Activated CD4-positive, CD25-positive, alpha-beta regulatory T cell treated with anti-CD3 and anti-CD28 coated beads, Interleukin-2, amount 50 U/mL, for 24 hours (primary cell): ENCODE data around the gene ZNF736.
A peak's percentile ranks its signal among the peaks of the same experiment; 100 is the strongest.
"Not testable (repeated sequence)": the region's sequence is repeated elsewhere in the genome, so short reads cannot be mapped to it uniquely, and the experiment has no call there.

ENCODE experiments used
- ATAC-seq, 2 donors: fragments of 150-1000 bp; cut with Tn5 transposase; one replicate each; pipeline ENCODE4 v1.10.0; 2021; ENCODE audit warnings: mild to moderate bottlenecking in 1 of 2, moderate library complexity in 1 of 2

ZNF736 gene

GRCh38 chr7:64313740-64314491 lies at the start of gene ZNF736:
Gene ZNF736 (plus strand): TSS chr7:64313961. CDS start chr7:64314151, 190 bp downstream.
- ATAC-seq = peak; percentile 100

DNA sequence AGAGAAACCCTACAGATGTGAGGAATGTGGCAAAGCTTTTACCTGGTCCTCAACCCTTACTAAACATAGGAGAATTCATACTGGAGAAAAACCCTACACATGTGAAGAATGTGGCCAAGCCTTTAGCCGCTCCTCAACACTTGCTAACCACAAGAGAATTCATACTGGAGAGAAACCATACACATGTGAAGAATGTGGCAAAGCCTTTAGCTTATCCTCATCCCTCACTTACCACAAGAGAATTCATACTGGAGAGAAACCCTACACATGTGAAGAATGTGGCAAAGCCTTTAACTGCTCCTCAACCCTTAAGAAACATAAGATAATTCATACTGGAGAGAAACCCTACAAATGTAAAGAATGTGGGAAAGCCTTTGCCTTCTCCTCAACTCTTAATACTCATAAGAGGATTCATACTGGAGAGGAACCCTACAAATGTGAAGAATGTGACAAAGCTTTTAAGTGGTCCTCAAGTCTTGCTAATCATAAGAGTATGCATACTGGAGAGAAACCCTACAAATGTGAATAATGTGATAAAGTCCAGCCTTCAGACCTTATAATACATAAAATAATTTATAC lies 47.3 kb upstream of the ZNF736 start:
- no peak for ATAC-seq

DNA sequence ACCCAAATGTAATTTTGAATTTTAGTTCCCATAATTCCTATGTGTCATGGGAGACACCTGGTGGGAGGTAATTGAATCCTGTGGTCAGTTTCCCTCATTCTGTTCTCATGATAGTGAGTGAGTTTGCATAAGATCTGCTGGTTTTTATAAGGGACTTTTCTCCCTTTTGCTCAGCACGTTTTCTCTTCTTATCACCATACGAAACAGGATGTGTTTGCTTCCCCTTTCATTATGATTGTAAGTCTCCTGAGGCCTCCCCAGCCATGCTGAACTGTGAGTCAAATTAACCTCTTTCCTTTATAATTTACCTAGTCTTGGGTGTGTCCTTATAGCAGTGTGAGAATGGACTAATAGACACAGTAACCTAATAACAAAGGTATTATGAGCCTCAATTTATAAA lies 36.1 kb upstream of the ZNF736 start:
- no peak for ATAC-seq

- no peak for ATAC-seq
Observed at GRCh38 chr7:64294701-64295420, 18.9 kb upstream of the ZNF736 start.

GRCh38 chr7:64297418-64297817 lies 16.3 kb upstream of the ZNF736 start:
- ATAC-seq = peak in 1 of 2 donors; percentile 38

- no peak for ATAC-seq
Observed at GRCh38 chr7:64300641-64301405, 12.9 kb upstream of the ZNF736 start.

GRCh38 chr7:64307254-64308015 lies 6.3 kb upstream of the ZNF736 start:
- peak; percentile 99 for ATAC-seq

GRCh38 chr7:64308016-64308270 lies 5.8 kb upstream of the ZNF736 start:
- no peak for ATAC-seq

GRCh38 chr7:64310426-64310825 lies 3.3 kb upstream of the ZNF736 start:
- ATAC-seq = no peak

GRCh38 chr7:64312826-64313225 lies 935 bp upstream of the ZNF736 start:
- no peak for ATAC-seq

- ATAC-seq = no peak
Observed at GRCh38 chr7:64314566-64314965, 805 bp downstream of the ZNF736 start.

GRCh38 chr7:64316031-64316742 lies 2.4 kb downstream of the ZNF736 start:
- ATAC-seq = not testable (repeated sequence)

GRCh38 chr7:64320547-64321513 lies 7.1 kb downstream of the ZNF736 start:
- ATAC-seq = no peak

- not testable (repeated sequence) for ATAC-seq
Observed at GRCh38 chr7:64324166-64324565, 10.4 kb downstream of the ZNF736 start.

- ATAC-seq = not testable (repeated sequence)
Observed at GRCh38 chr7:64348713-64349210, 35.0 kb downstream of the ZNF736 start.

DNA sequence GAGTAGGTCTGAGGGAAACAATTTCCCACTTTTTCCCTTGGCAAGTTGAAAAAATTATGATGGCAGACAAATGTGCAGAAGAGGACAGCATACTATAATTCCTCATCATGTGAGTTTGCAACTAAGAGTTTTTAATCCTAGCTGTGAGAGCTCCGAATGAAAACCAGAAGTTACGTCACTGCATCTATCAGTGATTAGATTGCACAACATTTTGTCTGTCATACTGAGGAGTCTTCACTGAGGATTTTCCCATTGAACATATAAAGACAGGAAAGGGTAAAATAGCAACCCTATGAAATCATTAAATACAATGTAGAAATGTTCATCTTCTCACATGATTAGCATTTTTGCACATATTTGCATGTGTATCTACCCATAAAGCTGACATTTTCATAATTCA lies 45.8 kb downstream of the ZNF736 start:
- ATAC-seq = no peak

DNA sequence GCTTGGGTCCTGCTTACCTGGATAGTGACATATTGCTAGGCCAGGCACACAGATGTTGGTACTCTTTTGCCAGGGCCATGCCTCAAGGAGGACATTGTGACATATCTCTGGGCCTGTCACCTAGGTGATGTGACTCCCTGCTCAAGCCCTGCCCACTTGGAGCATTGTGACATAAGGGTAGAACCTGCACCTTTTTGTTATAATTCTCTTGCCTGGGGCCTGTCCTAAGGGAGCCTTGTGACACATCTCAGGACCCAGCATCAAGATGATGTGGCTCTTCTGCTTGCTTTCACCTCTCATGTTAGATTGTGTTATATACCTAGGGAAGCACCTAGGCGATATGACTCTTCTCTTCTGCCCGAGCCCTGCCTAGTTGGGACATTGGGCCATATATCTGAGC lies 57.4 kb downstream of the ZNF736 start:
- no peak for ATAC-seq

GRCh38 chr7:64373017-64373416 lies 59.3 kb downstream of the ZNF736 start:
- ATAC-seq = no peak

GRCh38 chr7:64400401-64400800 lies 86.6 kb downstream of the ZNF736 start:
- no peak for ATAC-seq
